SK-N-SH treated with all-trans-retinoic acid at 6 μM for 48 hours (cell line): ENCODE measurements around the gene TNRC6B.

Experiments
- ATAC-seq: fragments of 200-7000 bp; cut with Tn5 transposase; 3 replicates; pipeline ENCODE4 v1.9.1; 2020; ENCODE audit warnings: mild to moderate bottlenecking, moderate library complexity
- ARNTL ChIP-seq: fragments of 450-650 bp; formaldehyde crosslinking; IDR thresholded peaks from 2 replicates; pipeline ENCODE4 v1.5.0; 2020; ENCODE audit warnings: low read depth, mild to moderate bottlenecking, moderate library complexity, borderline replicate concordance
- BACH2 ChIP-seq: fragments of 250-450 bp; sonication (Bioruptor Pico); IDR thresholded peaks from 2 replicates; pipeline ENCODE4 v1.9.0; 2021; ENCODE audit warnings: mild to moderate bottlenecking, borderline replicate concordance
- CREB5 ChIP-seq: fragments of 250-450 bp; sonication (Bioruptor Pico); IDR thresholded peaks from 2 replicates; pipeline ENCODE4 v1.5.1; 2020; ENCODE audit warnings: low read depth, mild to moderate bottlenecking, moderate library complexity
- CSDC2 ChIP-seq: fragments of 250-450 bp; sonication (Bioruptor Pico); IDR thresholded peaks from 2 replicates; pipeline ENCODE4 v1.5.0; 2020; ENCODE audit warnings: mild to moderate bottlenecking, moderate library complexity
- CSRNP3 ChIP-seq: fragments of 250-450 bp; sonication (Bioruptor Pico); IDR thresholded peaks from 2 replicates; pipeline ENCODE4 v1.5.1; 2021; ENCODE audit warnings: mild to moderate bottlenecking, moderate library complexity
- GLIS3 ChIP-seq: fragments of 250-450 bp; sonication (Bioruptor Pico); IDR thresholded peaks from 2 replicates; pipeline ENCODE4 v1.5.0; 2020; ENCODE audit warnings: mild to moderate bottlenecking, moderate library complexity
- ISL1 ChIP-seq: fragments of 250-450 bp; sonication (Bioruptor Pico); IDR thresholded peaks from 2 replicates; pipeline ENCODE4 v2.1.2; 2022; ENCODE audit warnings: mild to moderate bottlenecking, moderate library complexity
- PATZ1 ChIP-seq: fragments of 250-450 bp; sonication (Bioruptor Pico); IDR thresholded peaks from 2 replicates; pipeline ENCODE4 v1.8.0; 2020; ENCODE audit warnings: mild to moderate bottlenecking, moderate library complexity, borderline replicate concordance
- POU6F1 ChIP-seq: fragments of 250-450 bp; sonication (Bioruptor Pico); IDR thresholded peaks from 2 replicates; pipeline ENCODE4 v1.8.0; 2021; ENCODE audit warnings: low read depth, mild to moderate bottlenecking, moderate library complexity, borderline replicate concordance
- PPARA ChIP-seq: fragments of 250-450 bp; sonication (Bioruptor Pico); IDR thresholded peaks from 2 replicates; pipeline ENCODE4 v1.5.0; 2020; ENCODE audit warnings: mild to moderate bottlenecking, borderline replicate concordance
- SNAI2 ChIP-seq: fragments of 250-450 bp; sonication (Bioruptor Pico); IDR thresholded peaks from 2 replicates; pipeline ENCODE4 v1.5.0; 2020; ENCODE audit warnings: mild to moderate bottlenecking, moderate library complexity
- TCF4 ChIP-seq: fragments of 250-450 bp; sonication (Bioruptor Pico); IDR thresholded peaks from 2 replicates; pipeline ENCODE4 v1.8.0; 2021; ENCODE audit warnings: mild to moderate bottlenecking, moderate library complexity, borderline replicate concordance
- TSHZ2 ChIP-seq: fragments of 250-450 bp; sonication (Bioruptor Pico); IDR thresholded peaks from 2 replicates; pipeline ENCODE4 v1.5.0; 2020; ENCODE audit warnings: mild to moderate bottlenecking, moderate library complexity
- ZC3H10 ChIP-seq: fragments of 250-450 bp; sonication (Bioruptor Pico); IDR thresholded peaks from 2 replicates; pipeline ENCODE4 v1.5.1; 2021; ENCODE audit warnings: mild to moderate bottlenecking, moderate library complexity
- ZFP3 ChIP-seq: fragments of 250-450 bp; sonication (Bioruptor Pico); IDR thresholded peaks from 2 replicates; pipeline ENCODE4 v1.5.0; 2020; ENCODE audit warnings: mild to moderate bottlenecking, moderate library complexity
- ZFP30 ChIP-seq: fragments of 450-650 bp; formaldehyde crosslinking; IDR thresholded peaks from 2 replicates; pipeline ENCODE4 v1.5.0; 2022; ENCODE audit warnings: mild to moderate bottlenecking, moderate library complexity
- ZNF565 ChIP-seq: fragments of 450-650 bp; formaldehyde crosslinking; conservative IDR thresholded peaks from 2 replicates; pipeline ENCODE4 v1.5.0; 2020; ENCODE audit warnings: low read depth, mild to moderate bottlenecking, moderate library complexity
- ZNF70 ChIP-seq: fragments of 450-650 bp; formaldehyde crosslinking; IDR thresholded peaks from 2 replicates; pipeline ENCODE4 v1.5.0; 2020; ENCODE audit warnings: mild to moderate bottlenecking, moderate library complexity
- ZNF8 ChIP-seq: fragments of 450-650 bp; formaldehyde crosslinking; IDR thresholded peaks from 2 replicates; pipeline ENCODE4 v1.5.0; 2020; ENCODE audit warnings: mild to moderate bottlenecking, moderate library complexity

TNRC6B gene

GRCh38 chr22:40226620-40227019 is 48.9 kb downstream of the TNRC6B start (continued):
- TF ChIP-seq PATZ1 (CRISPR knock-in tag) (no peak), CREB5 (CRISPR knock-in tag) (no peak), CSDC2 (CRISPR knock-in tag) (no peak)

- no peak for TF ChIP-seq ISL1 (CRISPR knock-in tag)
- TF ChIP-seq PPARA (CRISPR knock-in tag): no peak
- no peak for TF ChIP-seq ARNTL (CRISPR knock-in tag)
- no peak for TF ChIP-seq POU6F1
- no peak for TF ChIP-seq SNAI2
- TF ChIP-seq CSDC2 (CRISPR knock-in tag): no peak
- no peak for TF ChIP-seq ZNF565 (CRISPR knock-in tag)
- no peak for TF ChIP-seq ZC3H10 (CRISPR knock-in tag)
- no peak for TF ChIP-seq ZNF8
- TF ChIP-seq ZNF70 (CRISPR knock-in tag): no peak
- TF ChIP-seq TCF4 (CRISPR knock-in tag): no peak
- TF ChIP-seq ZFP30: no peak
- TF ChIP-seq ZFP3 (CRISPR knock-in tag): no peak
- no peak for TF ChIP-seq GLIS3 (CRISPR knock-in tag)
- TF ChIP-seq BACH2 (CRISPR knock-in tag): no peak
- TF ChIP-seq CREB5 (CRISPR knock-in tag): no peak
- TF ChIP-seq PATZ1 (CRISPR knock-in tag): no peak
- no peak for TF ChIP-seq CSRNP3 (CRISPR knock-in tag)
- no peak for TF ChIP-seq TSHZ2 (CRISPR knock-in tag)
- ATAC-seq: no peak
Observed at GRCh38 chr22:40231618-40232313, 54.0 kb downstream of the TNRC6B start.
